Erythroblast (primary cell): ENCODE data around the gene ZNF687.
A peak's percentile ranks its signal among the peaks of the same experiment; 100 is the strongest.
"Not testable (repeated sequence)": the region's sequence is repeated elsewhere in the genome, so short reads cannot be mapped to it uniquely, and the experiment has no call there.

Source experiments
- DNase-seq, 2 experiments: peaks; one replicate each; lab custom pipeline; 2025; lab: John Stamatoyannopoulos, UW
- GATA1 ChIP-seq: IDR thresholded peaks from 2 replicates; pipeline ENCODE4 v1.6.1; 2011; ENCODE audit warnings: low read depth, mild to moderate bottlenecking, control low read depth, low read length, moderate library complexity
- POLR2A ChIP-seq: IDR thresholded peaks from 2 replicates; pipeline ENCODE4 v1.6.1; 2011; ENCODE audit warnings: mild to moderate bottlenecking, low read length

The ZNF687 gene

DNA sequence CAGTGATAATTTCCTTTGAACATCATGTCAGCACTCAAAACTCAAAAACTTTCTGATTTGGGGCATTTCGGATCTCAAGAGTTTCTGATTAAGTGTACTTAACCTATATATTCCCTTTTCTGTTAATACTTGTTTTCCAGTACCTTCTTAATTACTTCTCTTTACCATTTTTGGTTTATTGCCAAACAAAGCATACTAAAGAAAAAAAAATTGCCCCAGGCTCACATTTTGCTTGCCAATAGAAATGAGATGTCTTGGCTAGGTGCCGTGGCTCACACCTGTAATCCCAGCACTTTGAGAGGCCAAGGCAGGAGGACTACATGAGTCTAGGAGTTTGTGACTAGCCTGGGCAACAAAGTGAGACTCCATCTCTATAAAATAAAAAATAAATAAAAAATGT lies 22.7 kb upstream of the ZNF687 start:
- DNase-seq, result no peak
- no peak for TF ChIP-seq POLR2A
- TF ChIP-seq GATA1, result no peak

DNA sequence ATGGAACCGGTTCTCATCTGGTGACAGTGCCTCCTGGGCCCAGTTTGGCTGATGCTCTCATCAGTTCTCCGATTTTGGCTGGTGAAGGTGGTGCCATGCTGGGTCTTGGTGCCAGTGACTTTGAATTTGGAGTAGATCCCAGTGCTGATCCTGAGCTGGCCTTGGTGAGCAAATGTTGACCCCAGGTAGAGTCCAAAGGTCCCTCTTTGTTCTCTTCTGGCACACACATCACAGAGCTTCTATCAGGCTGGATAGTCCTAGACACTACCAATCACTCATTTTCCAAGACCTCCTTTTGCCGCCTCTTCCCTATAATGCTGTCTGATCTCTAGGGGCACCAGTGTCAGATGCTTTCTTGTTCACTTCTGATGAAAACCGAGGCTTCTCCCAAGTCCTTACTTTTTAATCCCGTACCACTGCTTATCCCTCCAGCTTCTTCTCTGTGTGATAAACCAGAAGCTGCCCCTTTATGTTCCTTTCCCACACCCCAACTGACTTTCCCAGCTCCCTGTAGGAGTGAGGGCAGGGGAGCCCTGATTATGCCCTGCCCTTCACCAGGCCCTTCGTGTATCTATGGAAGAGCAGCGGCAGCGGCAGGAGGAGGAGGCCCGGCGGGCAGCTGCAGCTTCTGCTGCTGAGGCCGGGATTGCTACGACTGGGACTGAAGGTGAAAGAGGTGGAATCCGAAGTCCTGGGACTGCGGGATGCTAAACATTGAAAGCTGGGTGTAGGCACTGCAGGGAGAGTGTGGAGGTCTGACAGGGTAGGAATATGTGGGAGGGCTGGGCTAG lies 16.5 kb upstream of the ZNF687 start:
- no peak for DNase-seq
- TF ChIP-seq POLR2A (no peak), GATA1 (no peak)

DNA sequence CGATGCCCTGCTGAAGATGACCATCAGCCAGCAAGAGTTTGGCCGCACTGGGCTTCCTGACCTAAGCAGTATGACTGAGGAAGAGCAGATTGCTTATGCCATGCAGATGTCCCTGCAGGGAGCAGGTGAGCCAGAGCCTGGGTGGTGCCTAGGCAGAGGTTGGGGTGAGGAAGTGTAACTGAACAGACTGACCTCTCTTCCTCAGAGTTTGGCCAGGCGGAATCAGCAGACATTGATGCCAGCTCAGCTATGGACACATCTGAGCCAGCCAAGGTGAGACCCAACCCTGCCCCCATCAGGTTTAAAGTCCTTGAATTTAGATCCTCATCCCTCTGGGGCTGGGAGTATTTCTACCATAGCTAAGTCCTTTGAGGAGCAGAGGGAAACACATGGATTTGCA lies 15.8 kb upstream of the ZNF687 start:
- DNase-seq, result no peak
- TF ChIP-seq POLR2A, result no peak
- no peak for TF ChIP-seq GATA1

DNA sequence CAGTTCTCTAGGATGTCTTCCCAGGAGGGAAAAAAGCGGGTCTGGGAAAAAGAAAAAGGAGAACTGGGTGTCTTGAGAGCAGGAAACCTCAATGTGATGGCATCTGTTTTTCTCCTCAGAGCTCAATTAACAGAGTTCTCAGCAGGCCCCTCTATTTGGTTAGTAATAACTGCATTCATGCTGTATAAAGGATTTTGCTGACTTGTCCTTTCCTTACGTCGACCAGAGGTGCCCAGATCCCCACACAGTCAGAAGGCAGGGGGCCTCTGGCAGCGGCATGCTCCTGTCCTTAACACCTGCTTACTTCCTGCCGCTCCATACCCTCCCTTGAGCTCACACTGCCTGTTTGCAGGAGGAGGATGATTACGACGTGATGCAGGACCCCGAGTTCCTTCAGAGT lies 15.3 kb upstream of the ZNF687 start:
- DNase-seq, result no peak
- no peak for TF ChIP-seq POLR2A
- no peak for TF ChIP-seq GATA1

DNA sequence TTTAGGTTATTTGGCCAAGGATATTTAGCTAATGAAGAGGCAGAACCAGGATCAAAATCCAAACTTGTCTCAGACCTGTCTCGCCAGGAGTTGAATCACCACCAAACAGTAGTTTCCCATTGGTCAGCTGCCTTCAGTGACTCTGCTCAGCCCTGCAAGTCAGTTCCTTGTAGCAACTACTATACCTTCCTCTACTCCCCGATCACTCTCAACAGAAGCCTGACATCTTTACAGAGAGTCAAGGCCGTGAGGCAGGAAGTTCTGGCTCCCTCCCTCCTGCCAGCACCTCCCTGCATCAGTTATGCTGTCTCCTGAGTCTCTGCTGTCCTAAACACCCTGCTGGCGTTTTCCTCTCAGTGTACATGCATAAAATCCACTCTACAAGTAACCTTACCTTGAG lies 14.3 kb upstream of the ZNF687 start:
- no peak for TF ChIP-seq GATA1
- no peak for TF ChIP-seq POLR2A
- DNase-seq, result no peak

DNA sequence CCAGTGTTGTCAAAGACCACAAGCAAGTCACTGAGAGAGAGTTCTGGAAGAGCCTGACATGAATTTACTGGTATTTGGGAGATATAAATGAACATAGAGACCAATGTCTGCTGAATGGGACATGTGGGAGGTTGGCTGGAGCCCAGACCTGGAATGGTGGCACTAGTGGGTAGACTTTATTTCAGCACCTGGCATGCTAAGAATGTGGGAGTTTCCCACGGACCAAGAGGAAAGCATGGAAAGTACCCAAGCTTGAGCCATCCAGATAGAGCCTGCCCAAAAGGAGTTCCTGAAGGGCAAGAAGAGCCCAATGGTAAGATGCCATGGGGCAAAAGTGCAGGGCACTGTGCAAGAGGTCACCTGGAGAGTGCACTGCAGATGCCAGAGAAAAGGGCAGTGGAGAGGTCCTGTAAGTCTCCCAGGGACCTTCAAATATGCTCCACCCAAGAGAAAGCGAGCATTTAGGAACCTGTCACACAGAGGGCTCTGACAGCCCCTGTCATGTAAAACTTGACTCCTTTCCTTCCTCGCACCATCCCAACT lies 8.1 kb upstream of the ZNF687 start:
- DNase-seq, result no peak
- TF ChIP-seq POLR2A (no peak), GATA1 (no peak)

DNA sequence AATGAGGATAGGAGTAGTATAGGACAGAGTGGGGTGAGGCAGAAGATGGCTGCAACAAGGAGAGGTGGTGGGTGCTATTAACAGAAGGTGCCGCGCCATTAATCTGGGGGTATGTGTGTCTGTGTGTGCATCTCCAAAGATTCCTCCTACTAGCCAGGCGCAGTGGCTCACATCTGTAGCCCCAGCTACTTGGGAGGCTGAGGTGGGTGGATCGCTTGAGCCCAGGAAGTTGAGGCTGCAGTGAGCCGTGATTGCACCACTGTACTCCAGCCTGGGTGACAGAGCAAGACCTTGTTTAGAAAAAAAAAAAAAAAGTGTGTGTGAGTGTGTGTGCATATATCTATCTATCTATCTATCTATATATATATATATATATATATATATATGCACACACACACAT lies 6.8 kb upstream of the ZNF687 start:
- not testable (repeated sequence) for DNase-seq

DNA sequence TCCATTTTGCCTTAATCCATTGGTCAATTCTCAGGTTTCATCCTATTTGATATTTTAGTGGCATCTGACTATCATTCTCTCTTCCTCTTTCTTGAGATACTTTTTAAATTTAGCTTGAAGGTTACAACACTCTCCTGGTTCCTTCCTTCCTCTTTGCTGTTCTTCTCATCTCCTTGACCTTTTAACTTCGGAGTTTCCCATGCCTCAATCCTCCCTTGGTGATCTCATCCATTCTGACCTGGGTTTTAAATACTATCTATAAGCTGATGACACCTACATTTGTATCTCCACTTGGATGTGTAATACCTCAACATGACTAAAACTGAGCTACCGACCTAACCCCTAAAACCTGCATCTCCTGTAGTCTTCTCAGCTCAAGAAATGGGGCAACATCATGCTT lies 4.8 kb upstream of the ZNF687 start:
- no peak for TF ChIP-seq POLR2A
- no peak for TF ChIP-seq GATA1
- DNase-seq, result no peak

DNA sequence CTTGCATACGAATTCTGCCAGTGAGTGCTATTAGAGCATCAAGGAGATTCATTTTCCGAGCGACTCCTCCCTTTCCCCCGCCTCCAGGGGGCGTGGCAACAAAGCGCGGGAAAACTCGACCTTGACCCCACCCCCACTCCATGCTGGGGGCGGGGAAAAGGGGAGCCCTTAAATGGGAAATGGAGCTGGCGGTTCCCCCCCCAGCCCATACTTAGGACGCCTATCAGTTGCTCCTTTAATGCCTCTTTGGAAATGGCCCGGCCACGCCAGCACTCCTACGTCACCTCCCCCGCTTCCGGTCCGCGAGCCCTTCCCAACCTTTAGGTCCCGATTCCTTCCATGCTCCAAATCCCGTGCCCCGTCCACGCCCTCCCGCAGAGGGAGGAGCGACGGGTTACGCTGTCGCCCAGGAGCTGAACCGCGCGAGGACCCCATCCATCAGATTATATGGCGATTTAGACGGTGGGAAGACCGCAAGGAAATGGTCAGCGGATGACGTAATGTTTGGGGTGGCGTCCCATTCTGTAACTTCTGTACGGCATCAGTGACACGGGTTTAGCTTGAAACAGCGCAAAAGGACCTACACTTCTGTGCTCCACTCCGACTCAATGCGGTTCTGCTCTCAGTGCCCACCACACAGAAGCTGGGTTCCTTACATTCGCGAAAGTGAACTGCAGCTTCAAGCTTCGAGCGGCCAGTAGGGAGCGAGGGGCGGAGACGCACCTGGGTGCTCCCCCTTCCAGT lies 702 bp upstream of the ZNF687 start:
- TF ChIP-seq GATA1 (no peak), POLR2A (peak; percentile 85)

DNA sequence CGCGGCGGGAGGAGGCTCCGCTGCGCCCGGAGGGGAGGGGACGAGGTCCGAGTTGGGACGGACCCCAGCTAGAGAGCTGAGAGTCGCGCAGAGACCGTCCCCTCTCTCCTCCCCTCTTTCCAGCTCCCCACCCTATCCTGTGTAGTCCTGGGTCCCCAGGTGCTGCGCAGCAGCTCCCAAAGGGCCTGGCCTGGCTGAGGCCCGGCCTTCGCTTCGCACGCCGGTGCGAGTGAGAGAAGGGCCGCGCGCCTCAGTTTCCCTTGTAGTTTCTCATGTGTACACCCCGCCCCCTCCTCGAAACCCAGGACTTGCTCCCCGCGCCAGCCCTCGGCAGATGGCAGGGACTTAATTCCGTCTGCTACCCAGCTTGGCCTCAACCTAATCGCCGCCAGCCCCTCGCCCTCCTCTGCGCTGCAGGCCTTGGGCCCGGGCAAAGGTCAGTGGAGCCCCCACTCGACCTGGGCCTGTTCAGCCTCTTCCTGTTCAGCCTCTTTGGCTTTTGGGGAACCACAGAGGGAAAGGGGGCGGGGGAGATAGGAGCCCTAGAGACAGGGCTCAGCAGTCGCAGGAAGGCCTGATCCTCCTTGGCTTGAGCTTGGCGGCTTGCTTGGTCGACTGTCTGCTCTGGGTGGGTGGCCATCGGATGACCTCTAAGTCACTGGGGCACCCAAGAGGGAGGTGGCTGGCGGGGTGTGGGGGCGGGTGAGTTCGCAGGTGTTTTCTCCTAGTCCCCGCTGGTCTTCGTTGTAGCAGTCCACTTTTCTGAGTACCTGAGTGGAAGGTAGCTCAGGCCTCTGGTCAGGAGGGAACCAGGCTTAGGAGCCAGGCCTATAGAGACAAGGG lies 1.0 kb downstream of the ZNF687 start:
- TF ChIP-seq POLR2A, result no peak
- no peak for TF ChIP-seq GATA1

More for the DNA sequence above, 702 bp upstream of the ZNF687 start:
- peak; percentile 99 for DNase-seq

DNA sequence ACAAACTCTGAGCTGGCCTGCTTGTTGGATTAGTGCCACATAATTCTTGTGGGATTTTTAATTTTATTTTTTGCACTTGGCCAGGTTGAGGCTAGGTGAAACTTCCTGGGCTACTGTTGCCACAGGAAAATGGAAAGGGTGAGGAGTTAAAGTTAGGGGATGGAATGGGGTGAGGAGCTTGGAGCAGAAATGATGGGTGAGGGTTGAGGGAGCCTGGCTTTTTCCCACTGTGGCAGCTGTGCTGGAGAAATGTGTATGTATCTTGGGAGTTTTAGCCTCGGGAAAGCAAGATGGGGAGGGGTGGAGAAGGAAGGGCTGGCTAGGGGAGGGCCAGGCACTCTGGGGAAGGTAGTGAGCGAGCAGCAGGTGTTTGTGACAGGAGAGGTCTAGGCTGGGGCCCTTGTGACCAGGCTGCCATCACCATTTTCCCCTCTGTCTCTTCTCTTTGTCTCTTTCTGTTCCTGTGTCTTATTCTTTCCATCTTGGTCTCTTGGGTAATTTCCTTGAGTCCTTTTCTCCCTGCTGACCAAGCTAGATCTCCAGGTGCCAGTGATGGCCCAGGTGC lies 2.0 kb downstream of the ZNF687 start:
- TF ChIP-seq POLR2A (no peak), GATA1 (no peak)
- DNase-seq, result no peak

More for the DNA sequence above, 1.0 kb downstream of the ZNF687 start:
- peak; percentile 56 to 63 for DNase-seq

DNA sequence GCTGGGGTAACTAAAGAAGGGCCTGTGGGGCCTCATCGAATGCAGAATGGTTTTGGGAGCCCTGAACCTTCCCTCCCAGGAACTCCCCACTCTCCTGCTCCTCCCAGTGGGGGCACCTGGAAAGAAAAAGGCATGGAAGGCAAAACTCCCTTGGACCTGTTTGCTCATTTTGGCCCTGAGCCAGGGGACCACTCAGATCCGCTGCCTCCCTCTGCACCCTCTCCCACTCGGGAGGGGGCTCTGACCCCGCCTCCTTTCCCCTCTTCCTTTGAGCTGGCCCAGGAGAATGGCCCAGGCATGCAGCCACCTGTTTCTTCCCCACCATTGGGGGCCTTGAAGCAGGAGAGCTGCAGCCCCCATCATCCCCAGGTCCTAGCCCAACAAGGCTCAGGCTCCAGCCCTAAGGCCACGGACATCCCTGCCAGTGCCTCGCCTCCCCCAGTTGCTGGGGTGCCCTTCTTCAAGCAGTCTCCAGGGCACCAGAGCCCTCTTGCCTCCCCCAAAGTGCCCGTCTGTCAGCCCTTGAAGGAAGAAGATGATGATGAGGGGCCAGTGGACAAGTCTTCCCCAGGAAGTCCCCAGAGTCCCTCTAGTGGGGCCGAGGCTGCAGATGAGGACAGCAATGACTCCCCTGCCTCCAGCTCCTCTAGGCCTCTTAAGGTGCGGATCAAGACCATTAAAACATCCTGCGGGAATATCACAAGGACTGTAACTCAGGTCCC lies 4.7 kb downstream of the ZNF687 start:
- DNase-seq, result no peak
- TF ChIP-seq GATA1 (no peak), POLR2A (no peak)

DNA sequence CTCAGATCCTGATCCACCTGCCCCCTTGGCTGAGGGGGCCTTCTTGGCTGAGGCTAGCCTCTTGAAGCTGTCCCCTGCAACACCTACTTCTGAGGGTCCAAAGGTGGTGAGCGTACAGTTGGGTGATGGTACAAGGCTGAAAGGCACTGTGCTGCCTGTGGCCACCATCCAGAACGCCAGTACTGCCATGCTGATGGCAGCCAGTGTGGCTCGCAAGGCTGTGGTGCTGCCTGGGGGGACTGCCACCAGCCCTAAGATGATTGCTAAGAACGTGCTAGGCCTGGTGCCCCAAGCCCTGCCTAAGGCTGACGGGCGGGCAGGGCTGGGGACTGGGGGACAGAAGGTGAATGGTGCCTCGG lies 5.2 kb downstream of the ZNF687 start:
- TF ChIP-seq GATA1, result no peak
- TF ChIP-seq POLR2A, result no peak
- DNase-seq, result no peak
